Lower leg skin (tissue), 4 donors: ENCODE measurements around the gene IL1RAP. TPM values are rescaled to one million over a fixed set of nuclear protein-coding genes. Genes with fewer than 3 reads are reported as not detected.

ENCODE experiments used
- DNase-seq, 2 donors: peaks; one replicate each; pipeline ENCODE4 v3.0.0-alpha.2; 2019; ENCODE audit warnings: low spot score in 2 of 2
- H3K4me3 ChIP-seq: fragments of 200-600 bp; sonication (generic); 2 replicates; pipeline ENCODE4 v1.5.1; 2017; ENCODE audit warnings: mild to moderate bottlenecking, low read depth; ENCODE audit not compliant: poor library complexity, severe bottlenecking
- POLR2A ChIP-seq, 2 donors: fragments of 450-650 bp; IDR thresholded peaks; one replicate each; pipeline ENCODE4 v1.6.1; 2016 to 2017; ENCODE audit warnings: antibody characterized with exemption in 2 of 2, mild to moderate bottlenecking in 1 of 2, moderate library complexity in 1 of 2
- WGBS, 2 donors: methylation state at CpG; one replicate each; pipeline ENCODE4 v1.1.5; 2018; 5-methylcytosine and 5-hydroxymethylcytosine counted together
- intact Hi-C: fragments of 100-400 bp; cut with DNase I; formaldehyde crosslinking; loops from one replicate; pipeline ENCODE4 v1.15.0; 2023; ENCODE audit warnings: low total_unique reads
- total RNA-seq, 4 donors: library from RNA; depleted of rRNA; stranded (reverse); fragments of >200 nt; gene quantifications; one replicate each; pipeline ENCODE4 v1.1.0, GENCODE V29; 2016
- TF ChIP-seq, protein P1 (sequence below), 3 donors: fragments of 450-650 bp; IDR thresholded peaks; one replicate each; pipeline ENCODE4 v1.5.1; 2016; ENCODE audit warnings: antibody characterized with exemption in 3 of 3, mild to moderate bottlenecking in 3 of 3, moderate library complexity in 2 of 3

IL1RAP gene
- total RNA-seq, 4 donors from 2014 or later, result 18.5 to 37.7 (median 23.9) TPM

GRCh38 chr3:190495796-190496195, 18.1 kb upstream of the IL1RAP start:
- 74 to 83% methylated on average over 5 of the region's 5 CpGs for WGBS, 2 donors
- H3K4me3 ChIP-seq, result no peak overlapping the region
- no peak for DNase-seq
- intact Hi-C loops, result no loop called here
- TF ChIP-seq, protein P1, sequence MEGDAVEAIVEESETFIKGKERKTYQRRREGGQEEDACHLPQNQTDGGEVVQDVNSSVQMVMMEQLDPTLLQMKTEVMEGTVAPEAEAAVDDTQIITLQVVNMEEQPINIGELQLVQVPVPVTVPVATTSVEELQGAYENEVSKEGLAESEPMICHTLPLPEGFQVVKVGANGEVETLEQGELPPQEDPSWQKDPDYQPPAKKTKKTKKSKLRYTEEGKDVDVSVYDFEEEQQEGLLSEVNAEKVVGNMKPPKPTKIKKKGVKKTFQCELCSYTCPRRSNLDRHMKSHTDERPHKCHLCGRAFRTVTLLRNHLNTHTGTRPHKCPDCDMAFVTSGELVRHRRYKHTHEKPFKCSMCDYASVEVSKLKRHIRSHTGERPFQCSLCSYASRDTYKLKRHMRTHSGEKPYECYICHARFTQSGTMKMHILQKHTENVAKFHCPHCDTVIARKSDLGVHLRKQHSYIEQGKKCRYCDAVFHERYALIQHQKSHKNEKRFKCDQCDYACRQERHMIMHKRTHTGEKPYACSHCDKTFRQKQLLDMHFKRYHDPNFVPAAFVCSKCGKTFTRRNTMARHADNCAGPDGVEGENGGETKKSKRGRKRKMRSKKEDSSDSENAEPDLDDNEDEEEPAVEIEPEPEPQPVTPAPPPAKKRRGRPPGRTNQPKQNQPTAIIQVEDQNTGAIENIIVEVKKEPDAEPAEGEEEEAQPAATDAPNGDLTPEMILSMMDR (IDR thresholded peaks at IDR 0.05), result no peak
- no peak for TF ChIP-seq POLR2A (IDR thresholded peaks at IDR 0.05)

DNA sequence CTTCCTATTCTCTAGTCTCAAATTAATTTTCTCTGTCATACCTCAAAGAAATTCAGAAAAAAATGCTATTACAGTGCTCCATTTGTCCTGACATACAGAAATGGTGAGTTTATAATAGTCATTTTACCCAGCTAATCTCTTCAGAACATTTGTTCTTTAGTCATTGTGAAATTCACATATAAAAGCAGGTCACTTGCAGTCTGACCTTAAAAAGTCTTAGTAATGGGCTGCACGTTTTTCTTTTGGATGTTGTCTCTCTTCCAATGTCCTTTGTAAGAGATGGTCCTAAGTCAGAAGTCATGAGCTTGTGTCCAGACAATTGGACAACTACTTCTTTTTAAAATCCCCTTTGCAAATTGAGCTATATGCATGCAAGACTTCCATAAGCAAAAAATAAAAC, 17.0 kb upstream of the IL1RAP start:
- no peak overlapping the region for H3K4me3 ChIP-seq
- TF ChIP-seq POLR2A (IDR thresholded peaks at IDR 0.05), result no peak
- TF ChIP-seq, protein P1 (IDR thresholded peaks at IDR 0.05), result no peak
- 17 to 22% methylated on average over 1 of the region's 1 CpG for WGBS, 2 donors
- DNase-seq, result no peak
- intact Hi-C loops, result no loop called here

DNA sequence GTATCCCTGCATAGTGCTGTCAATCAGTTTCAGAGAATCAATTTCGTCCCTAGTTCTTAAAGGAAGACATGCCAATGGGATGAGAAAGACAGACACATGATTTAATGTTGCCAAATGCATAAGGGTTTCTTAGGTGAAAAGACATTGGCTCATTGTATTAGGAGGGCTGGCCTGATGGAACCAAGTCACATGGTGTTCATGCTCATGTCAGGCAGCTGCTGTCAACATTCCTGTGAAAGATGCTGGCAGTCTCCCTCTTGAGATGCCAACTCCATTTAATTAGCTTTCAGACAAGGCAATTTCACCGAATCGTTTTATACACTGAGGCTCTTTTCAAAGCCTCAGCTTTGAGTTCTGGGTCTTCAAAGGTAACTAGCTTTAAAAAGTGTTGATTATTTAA, 16.1 kb upstream of the IL1RAP start:
- DNase-seq, result no peak
- intact Hi-C loops, result no loop called here
- WGBS, 2 donors, result 44 to 67% methylated on average over 3 of the region's 3 CpGs
- TF ChIP-seq, protein P1 (IDR thresholded peaks at IDR 0.05), result no peak
- no peak for TF ChIP-seq POLR2A (IDR thresholded peaks at IDR 0.05)
- H3K4me3 ChIP-seq, result no peak overlapping the region

DNA sequence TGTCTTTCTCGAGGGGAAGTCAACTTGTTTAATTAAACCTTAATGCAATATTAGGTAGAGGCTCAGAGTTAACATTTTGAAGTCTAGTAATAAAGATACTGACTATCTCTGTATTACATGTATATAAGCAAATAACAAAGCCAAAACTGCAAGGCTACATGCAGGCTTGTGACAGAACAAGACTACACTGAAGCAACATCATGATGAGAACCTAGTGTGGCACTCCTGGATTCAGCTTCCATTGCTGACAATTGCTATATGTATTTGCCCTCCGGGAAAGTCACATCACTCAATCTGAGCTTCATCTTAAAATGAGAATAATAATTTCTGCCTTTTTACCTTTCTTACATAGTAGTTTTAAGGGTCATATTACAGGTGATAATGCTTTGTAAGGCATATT, 15.6 kb upstream of the IL1RAP start:
- no peak overlapping the region for H3K4me3 ChIP-seq
- intact Hi-C loops, result no loop called here
- TF ChIP-seq POLR2A (IDR thresholded peaks at IDR 0.05), result no peak
- TF ChIP-seq, protein P1 (IDR thresholded peaks at IDR 0.05), result no peak
- no peak for DNase-seq
- WGBS, 2 donors, result 82% methylated on average over 2 of the region's 2 CpGs

DNA sequence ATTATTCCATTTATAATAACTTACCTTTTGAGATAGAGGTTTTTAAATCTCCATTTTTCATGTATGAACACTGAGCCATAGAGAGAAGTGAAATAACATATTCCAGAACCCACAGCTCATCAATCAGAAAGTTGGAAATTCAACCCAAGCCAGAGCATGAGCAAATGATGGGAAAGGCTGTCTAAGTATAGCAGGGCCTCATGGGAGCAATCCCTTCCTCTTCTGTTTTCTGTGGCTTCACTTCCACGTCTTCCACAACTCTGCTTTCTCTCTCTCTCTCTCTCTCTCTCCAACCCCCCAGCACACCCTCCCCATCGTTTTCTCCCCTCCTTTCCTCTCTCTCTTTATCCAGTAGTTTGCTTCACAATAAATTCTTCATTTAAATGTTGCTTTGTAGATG, 14.8 kb upstream of the IL1RAP start:
- H3K4me3 ChIP-seq, result no peak overlapping the region
- 42 to 46% methylated on average over 2 of the region's 2 CpGs for WGBS, 2 donors
- DNase-seq, result no peak
- intact Hi-C loops, result no loop called here
- TF ChIP-seq, protein P1 (IDR thresholded peaks at IDR 0.05), result no peak
- TF ChIP-seq POLR2A (IDR thresholded peaks at IDR 0.05), result no peak

- intact Hi-C loops, result no loop called here
- 85 to 90% methylated on average over 3 of the region's 3 CpGs for WGBS, 2 donors
- no peak for DNase-seq
- H3K4me3 ChIP-seq, result no peak overlapping the region
- TF ChIP-seq POLR2A (IDR thresholded peaks at IDR 0.05), result no peak
- TF ChIP-seq, protein P1 (IDR thresholded peaks at IDR 0.05), result no peak
Measured at GRCh38 chr3:190502946-190503345, 10.9 kb upstream of the IL1RAP start.
